Measurements from ENCODE around the gene TMPRSS11A.

Gene TMPRSS11A

DNA sequence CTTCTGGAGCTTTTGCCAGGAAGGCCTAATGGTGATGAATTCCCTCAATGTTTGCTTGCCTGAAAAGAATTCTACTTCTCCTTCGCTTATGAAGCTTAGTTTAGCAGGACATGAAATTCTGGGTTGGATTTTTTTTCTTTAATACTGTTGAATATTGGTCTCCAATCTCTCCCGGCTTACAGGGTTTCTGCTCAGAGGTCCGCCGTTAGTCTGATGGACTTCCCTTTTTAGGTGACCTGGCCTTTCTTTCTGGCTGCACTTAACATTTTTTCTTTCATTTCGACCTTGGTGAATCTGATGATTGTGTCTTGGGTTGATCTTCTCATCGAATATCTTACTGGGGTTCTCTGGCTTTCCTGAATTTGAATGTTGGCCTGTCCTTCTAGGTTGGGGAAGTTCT is 17.2 kb upstream of the TMPRSS11A start:
- no peak for TF ChIP-seq CTCF (IDR thresholded peaks at IDR 0.05; ENCODE audit: borderline replicate concordance, control extremely low read depth, extremely low read depth, insufficient read depth, missing control alignments)
- in situ Hi-C loops (cut with MboI; ENCODE audit: low sequenced_read_pairs, unreplicated experiment) = loop anchor here (25.0 kb wide), 1 partner anchor 182 kb away; no protein-coding TSS in a partner anchor
- no peak for DNase-seq (ENCODE audit: low spot score)

GRCh38 chr4:67973608-67974007 is 10.3 kb upstream of the TMPRSS11A start:
- no peak for TF ChIP-seq CTCF (IDR thresholded peaks at IDR 0.05; ENCODE audit: borderline replicate concordance, control extremely low read depth, extremely low read depth, insufficient read depth, missing control alignments)
- in situ Hi-C loops (cut with MboI; ENCODE audit: low sequenced_read_pairs, unreplicated experiment) = no loop called here

GRCh38 chr4:67954890-67955289 is 8.4 kb downstream of the TMPRSS11A start:
- TF ChIP-seq CTCF (IDR thresholded peaks at IDR 0.05; ENCODE audit: borderline replicate concordance, control extremely low read depth, extremely low read depth, insufficient read depth, missing control alignments) = no peak
- no peak for DNase-seq (ENCODE audit: low spot score)
- in situ Hi-C loops (cut with MboI; ENCODE audit: low sequenced_read_pairs, unreplicated experiment) = no loop called here

More at GRCh38 chr4:67973608-67974007, 10.3 kb upstream of the TMPRSS11A start:
- DNase-seq (ENCODE audit: low spot score) = no peak

GRCh38 chr4:67941074-67941473 is 22.2 kb downstream of the TMPRSS11A start:
- no peak for TF ChIP-seq CTCF (IDR thresholded peaks at IDR 0.05; ENCODE audit: borderline replicate concordance, control extremely low read depth, extremely low read depth, insufficient read depth, missing control alignments)
- in situ Hi-C loops (cut with MboI; ENCODE audit: low sequenced_read_pairs, unreplicated experiment) = no loop called here
- no peak for DNase-seq (ENCODE audit: low spot score)

DNA sequence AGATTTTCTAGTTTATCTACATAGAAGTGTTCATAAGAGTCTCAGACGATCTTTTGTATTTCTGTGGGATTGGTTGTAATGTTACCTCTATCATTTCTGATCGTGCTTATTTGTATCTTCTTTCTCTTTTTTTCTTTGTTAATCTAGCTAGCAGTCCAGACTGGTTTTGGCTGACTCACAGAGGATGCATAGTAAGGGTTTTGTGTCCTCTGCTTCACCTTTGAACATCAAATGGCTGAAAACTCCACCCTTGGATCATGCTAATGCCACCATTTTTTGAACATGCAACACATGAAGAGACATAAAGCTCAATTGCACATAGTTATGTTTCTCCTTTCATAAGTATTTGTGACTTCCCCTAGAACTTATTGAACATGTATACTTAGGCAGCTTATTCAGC is 22.8 kb downstream of the TMPRSS11A start:
- no peak for TF ChIP-seq CTCF (IDR thresholded peaks at IDR 0.05; ENCODE audit: borderline replicate concordance, control extremely low read depth, extremely low read depth, insufficient read depth, missing control alignments)
- DNase-seq (ENCODE audit: low spot score) = no peak
- in situ Hi-C loops (cut with MboI; ENCODE audit: low sequenced_read_pairs, unreplicated experiment) = no loop called here

GRCh38 chr4:67939195-67939594 is 24.1 kb downstream of the TMPRSS11A start:
- no peak for DNase-seq (ENCODE audit: low spot score)
- in situ Hi-C loops (cut with MboI; ENCODE audit: low sequenced_read_pairs, unreplicated experiment) = no loop called here
- no peak for TF ChIP-seq CTCF (IDR thresholded peaks at IDR 0.05; ENCODE audit: borderline replicate concordance, control extremely low read depth, extremely low read depth, insufficient read depth, missing control alignments)

DNA sequence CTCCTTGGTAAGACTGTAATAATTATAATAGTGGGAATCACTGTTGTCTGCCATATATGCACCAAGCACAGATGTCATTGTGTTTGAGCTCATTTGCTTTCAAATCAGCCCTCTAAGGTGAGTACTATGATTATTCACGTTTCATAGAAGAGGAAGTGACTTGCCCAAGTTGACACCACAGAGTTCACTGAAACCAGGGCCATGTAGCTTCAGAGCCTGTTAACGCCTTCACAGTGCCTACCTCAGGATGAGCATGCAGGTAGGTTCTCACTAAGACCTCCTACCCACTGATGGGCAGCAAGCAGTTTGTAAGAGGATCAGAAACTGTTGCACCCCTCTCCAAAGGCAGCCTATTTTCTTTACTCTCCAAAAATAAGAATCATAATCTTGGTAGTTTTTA is 27.4 kb downstream of the TMPRSS11A start:
- TF ChIP-seq CTCF (IDR thresholded peaks at IDR 0.05; ENCODE audit: borderline replicate concordance, control extremely low read depth, extremely low read depth, insufficient read depth, missing control alignments) = no peak
- no peak for DNase-seq (ENCODE audit: low spot score)
- in situ Hi-C loops (cut with MboI; ENCODE audit: low sequenced_read_pairs, unreplicated experiment) = no loop called here
